ENCODE results near the gene STRN. TPM values are rescaled to one million over a fixed set of nuclear protein-coding genes. Genes with fewer than 3 reads are reported as not detected.

STRN gene
- total RNA-seq, 1 donor from 2014 or later: 25.7 TPM

DNA sequence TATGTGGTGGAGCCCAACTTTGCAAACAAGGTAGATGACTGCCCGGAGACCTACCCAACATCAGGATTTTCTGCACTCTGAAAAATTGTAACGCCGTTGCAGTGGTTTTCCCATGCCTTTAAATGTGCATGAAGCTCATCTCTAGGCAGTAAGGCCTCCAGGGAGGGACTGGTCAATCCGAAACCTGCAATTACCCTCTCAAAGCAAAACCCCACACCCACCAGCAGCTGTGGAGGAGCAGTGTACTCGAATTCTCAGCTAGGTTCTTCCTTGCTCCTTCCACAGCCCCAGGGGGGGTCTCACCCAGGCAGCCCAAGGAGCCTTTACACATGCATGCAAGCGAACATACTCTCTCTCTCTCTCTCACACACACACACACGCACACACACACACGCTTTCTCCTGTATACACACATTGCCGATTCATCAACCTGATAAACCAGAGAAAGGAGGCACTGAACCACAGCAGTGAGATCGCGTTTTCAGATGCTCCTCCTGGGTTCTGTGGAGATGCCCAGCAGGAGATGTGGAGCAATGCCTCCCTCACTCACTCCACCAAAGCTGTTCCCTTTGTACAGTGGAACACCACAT lies 160.6 kb downstream of the STRN start:
- H3K4me1 Mint-ChIP-seq: no peaks in the 10 kb centered on the region
- H3K4me3 Mint-ChIP-seq: no peak overlapping the region
- peaks cover 6% of the 10 kb centered on the region for H3K9me3 Mint-ChIP-seq
- no peaks in the 10 kb centered on the region for H3K27me3 Mint-ChIP-seq (ENCODE audit: low read depth)
- no peak overlapping the region for H3K27ac Mint-ChIP-seq
- H3K36me3 Mint-ChIP-seq: no peaks in the 10 kb centered on the region
- TF ChIP-seq, protein P1, sequence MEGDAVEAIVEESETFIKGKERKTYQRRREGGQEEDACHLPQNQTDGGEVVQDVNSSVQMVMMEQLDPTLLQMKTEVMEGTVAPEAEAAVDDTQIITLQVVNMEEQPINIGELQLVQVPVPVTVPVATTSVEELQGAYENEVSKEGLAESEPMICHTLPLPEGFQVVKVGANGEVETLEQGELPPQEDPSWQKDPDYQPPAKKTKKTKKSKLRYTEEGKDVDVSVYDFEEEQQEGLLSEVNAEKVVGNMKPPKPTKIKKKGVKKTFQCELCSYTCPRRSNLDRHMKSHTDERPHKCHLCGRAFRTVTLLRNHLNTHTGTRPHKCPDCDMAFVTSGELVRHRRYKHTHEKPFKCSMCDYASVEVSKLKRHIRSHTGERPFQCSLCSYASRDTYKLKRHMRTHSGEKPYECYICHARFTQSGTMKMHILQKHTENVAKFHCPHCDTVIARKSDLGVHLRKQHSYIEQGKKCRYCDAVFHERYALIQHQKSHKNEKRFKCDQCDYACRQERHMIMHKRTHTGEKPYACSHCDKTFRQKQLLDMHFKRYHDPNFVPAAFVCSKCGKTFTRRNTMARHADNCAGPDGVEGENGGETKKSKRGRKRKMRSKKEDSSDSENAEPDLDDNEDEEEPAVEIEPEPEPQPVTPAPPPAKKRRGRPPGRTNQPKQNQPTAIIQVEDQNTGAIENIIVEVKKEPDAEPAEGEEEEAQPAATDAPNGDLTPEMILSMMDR (IDR thresholded peaks at IDR 0.05; ENCODE audit: unreplicated experiment): no peak
- no peak for DNase-seq (ENCODE audit: low spot score in 2 of 2, unreplicated experiment in 2 of 2)

DNA sequence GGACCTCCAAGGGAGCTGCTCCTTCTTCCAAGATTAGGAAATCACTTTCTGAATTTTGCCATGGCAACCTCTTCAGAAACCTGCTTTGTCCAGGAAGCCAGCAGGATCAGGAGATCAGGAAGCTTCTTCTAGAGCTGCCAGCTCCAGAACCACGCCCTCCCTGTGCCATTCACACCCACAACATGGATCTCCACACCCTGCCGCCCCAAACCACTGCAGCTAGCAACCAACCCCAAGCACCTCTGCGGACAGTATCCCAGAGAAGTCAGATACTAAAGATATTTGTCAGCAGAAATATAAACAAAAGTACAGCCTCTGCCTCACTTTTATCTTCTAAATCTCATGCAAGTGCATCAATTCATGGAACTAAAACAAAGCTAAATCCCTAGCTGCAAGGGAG lies 163.4 kb downstream of the STRN start:
- Mint-ChIP-seq H3K27ac (no peak overlapping the region), H3K27me3 (ENCODE audit: low read depth) (peaks cover 2% of the 10 kb centered on the region), H3K4me3 (no peak overlapping the region), H3K36me3 (no peaks in the 10 kb centered on the region), H3K9me3 (peaks cover 6% of the 10 kb centered on the region), H3K4me1 (no peaks in the 10 kb centered on the region)
- TF ChIP-seq, protein P1 (IDR thresholded peaks at IDR 0.05; ENCODE audit: unreplicated experiment): no peak
- DNase-seq (ENCODE audit: low spot score in 2 of 2, unreplicated experiment in 2 of 2): no peak

DNA sequence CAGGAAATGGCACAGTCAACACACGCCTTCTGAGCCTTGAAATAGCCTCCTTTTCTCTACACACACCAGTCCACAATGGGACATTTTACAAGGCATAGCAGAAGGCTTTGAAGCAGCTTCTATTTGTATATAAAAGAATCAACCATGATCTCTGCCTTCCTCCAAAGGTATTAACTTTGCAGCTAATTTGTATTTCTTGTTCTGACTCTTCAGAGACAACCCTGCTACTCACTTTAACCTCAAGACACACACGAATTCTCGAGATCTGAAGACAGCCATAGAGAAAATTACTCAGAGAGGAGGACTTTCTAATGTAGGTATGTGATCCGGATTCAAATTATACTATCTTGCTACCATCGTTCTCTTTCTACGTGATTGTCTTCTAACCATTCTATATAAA lies 165.2 kb downstream of the STRN start:
- TF ChIP-seq, protein P1 (IDR thresholded peaks at IDR 0.05; ENCODE audit: unreplicated experiment): no peak
- Mint-ChIP-seq H3K36me3 (no peaks in the 10 kb centered on the region), H3K27ac (no peak overlapping the region), H3K4me1 (no peaks in the 10 kb centered on the region), H3K27me3 (ENCODE audit: low read depth) (peaks cover 9% of the 10 kb centered on the region), H3K4me3 (no peak overlapping the region), H3K9me3 (no peaks in the 10 kb centered on the region)
- no peak for DNase-seq (ENCODE audit: low spot score in 2 of 2, unreplicated experiment in 2 of 2)

DNA sequence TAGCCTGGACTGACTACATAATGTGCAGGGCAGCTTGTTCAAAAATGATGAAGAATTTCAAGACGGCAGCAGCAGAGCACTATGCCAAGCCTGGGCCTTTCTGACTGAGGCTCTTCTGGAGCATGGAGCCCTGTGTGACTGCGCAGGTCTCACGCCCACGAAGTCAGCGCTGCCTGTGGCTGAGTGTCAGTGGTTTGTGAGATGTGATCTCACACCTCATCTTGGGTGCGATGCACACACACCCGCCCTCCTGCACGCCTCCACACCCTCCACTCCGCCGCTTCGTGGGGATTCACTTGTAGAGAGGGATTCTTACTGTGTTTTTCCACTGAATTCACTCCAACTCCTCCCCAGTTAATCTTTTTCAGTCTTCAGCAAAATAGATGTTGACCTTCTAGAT lies 166.0 kb downstream of the STRN start:
- H3K36me3 Mint-ChIP-seq: no peaks in the 10 kb centered on the region
- H3K4me1 Mint-ChIP-seq: no peaks in the 10 kb centered on the region
- H3K9me3 Mint-ChIP-seq: no peaks in the 10 kb centered on the region
- no peak overlapping the region for H3K27ac Mint-ChIP-seq
- no peak overlapping the region for H3K4me3 Mint-ChIP-seq
- peaks cover 12% of the 10 kb centered on the region for H3K27me3 Mint-ChIP-seq (ENCODE audit: low read depth)
- DNase-seq (ENCODE audit: low spot score in 2 of 2, unreplicated experiment in 2 of 2): no peak
- TF ChIP-seq, protein P1 (IDR thresholded peaks at IDR 0.05; ENCODE audit: unreplicated experiment): no peak

DNA sequence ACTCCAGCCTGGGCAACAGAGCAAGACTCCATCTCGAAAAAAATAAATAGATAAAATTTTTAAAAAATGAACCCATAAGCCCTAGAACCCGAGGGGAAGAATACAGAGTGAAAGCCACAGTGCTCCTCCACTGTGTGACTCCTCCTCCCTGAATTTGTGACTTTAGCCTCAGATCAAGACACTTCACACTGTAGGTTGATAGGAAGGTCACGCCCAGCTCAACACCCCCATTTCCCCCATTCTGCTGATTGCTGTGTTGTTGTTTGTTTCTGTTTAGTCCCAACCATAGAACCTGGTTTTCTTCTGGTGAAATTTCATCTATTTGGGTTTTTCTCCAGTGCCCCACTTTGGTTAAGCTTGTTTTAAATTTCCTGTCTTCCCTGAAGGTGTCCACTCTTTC lies 167.6 kb downstream of the STRN start:
- H3K27me3 Mint-ChIP-seq (ENCODE audit: low read depth): peaks cover 15% of the 10 kb centered on the region
- DNase-seq (ENCODE audit: low spot score in 2 of 2, unreplicated experiment in 2 of 2): no peak
- H3K36me3 Mint-ChIP-seq: no peaks in the 10 kb centered on the region
- H3K27ac Mint-ChIP-seq: no peak overlapping the region
- TF ChIP-seq, protein P1 (IDR thresholded peaks at IDR 0.05; ENCODE audit: unreplicated experiment): no peak
- no peaks in the 10 kb centered on the region for H3K4me1 Mint-ChIP-seq
- no peaks in the 10 kb centered on the region for H3K9me3 Mint-ChIP-seq
- no peak overlapping the region for H3K4me3 Mint-ChIP-seq
